HG02759 (cell line): Measurements from ENCODE around the gene ANGPTL2.

Source experiments
- ATAC-seq: cut with Tn5 transposase; IDR thresholded peaks from one replicate; pipeline ENCODE4 v1.9.1; 2021; ENCODE audit warnings: mild to moderate bottlenecking, moderate library complexity; ENCODE audit not compliant: unreplicated experiment

The ANGPTL2 gene

DNA sequence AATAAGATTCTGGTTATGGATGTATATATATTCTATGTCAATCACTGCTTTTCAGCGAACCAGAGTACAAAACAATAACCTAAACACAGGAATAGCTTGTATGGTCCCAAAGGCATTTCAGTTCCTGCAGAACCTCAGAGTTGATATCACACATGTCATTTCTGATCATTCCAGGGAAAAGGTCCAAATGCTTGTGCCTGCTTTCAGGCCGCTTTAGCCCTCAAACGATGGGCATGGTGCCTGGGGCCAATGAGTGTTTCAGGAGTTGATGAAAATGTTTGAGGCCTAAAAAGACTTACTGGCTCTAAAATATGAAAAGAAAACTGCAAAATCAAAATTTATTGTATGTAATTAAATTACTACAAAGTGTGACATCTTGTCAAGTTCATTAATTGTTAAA lies 22.8 kb downstream of the ANGPTL2 start:
- no peak for ATAC-seq

- ATAC-seq: no peak
Measured at GRCh38 chr9:127098916-127099553, 23.4 kb downstream of the ANGPTL2 start.

DNA sequence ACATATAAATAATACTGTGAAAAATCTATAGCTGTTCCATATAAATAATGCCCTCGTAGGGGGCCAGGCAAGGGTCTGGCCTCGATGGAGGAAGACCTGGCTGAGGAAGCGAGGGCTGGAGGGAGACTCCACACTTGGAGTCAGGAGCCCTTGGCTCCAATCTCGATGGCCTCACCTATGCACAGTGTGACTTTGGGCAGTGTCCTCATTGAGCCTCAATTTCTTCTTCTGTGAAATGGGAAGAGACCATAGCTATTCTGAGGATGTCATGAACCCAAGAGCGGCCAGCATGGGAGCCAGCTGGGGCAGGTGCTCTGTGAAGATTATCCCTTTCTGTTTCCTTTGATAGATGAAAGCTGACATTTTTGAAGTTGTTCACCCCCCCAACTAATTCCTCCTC lies 24.8 kb downstream of the ANGPTL2 start:
- no peak for ATAC-seq

DNA sequence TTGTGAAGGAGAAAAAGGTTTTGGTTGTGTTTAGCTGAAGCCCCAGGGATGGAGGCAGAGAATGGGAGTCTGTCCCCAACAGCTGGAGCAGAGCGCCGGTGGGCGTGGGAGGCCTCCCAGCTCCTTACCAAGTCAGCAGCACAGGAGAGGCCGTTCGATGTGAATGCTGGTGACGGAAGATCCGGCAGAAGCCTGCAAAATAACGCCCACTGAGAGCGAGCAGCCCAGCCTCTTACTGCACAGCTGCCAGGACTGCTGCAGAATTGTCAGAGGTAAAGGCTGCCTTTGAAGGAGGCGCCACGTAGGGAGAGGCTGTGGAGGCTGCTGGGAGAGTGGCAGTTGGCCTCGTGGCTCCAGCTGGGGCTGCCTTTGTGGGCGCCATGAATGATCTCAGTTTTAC lies 26.2 kb downstream of the ANGPTL2 start:
- no peak for ATAC-seq

DNA sequence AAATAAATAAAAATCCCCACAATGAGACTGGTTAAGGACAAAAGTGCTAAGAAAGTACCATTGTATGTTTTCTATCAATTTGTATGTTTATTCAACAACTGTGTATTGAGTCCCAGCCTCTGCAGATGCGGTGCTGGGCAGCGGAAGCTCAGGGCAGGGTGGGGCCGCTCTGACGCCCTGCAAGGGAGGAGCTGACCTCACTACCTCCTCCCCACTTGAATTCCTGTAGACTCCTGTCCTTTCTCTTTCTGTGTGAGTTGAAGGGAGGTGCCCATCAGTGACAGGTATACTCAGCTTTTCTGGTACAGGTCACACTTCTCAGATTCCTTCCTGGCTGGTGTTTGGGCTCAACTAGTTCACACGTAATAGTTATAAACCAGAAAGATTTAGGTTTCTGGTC lies 27.0 kb downstream of the ANGPTL2 start:
- ATAC-seq: no peak

- ATAC-seq: no peak
Measured at GRCh38 chr9:127093319-127094020, 29.0 kb downstream of the ANGPTL2 start.

- no peak for ATAC-seq
Measured at GRCh38 chr9:127092041-127092608, 30.3 kb downstream of the ANGPTL2 start.

GRCh38 chr9:127091526-127091925 lies 30.9 kb downstream of the ANGPTL2 start:
- no peak for ATAC-seq

- ATAC-seq: no peak
Measured at GRCh38 chr9:127090341-127090985, 32.0 kb downstream of the ANGPTL2 start.

GRCh38 chr9:127089631-127090081 lies 32.8 kb downstream of the ANGPTL2 start:
- no peak for ATAC-seq

GRCh38 chr9:127088724-127089615 lies 33.5 kb downstream of the ANGPTL2 start:
- ATAC-seq: no peak

DNA sequence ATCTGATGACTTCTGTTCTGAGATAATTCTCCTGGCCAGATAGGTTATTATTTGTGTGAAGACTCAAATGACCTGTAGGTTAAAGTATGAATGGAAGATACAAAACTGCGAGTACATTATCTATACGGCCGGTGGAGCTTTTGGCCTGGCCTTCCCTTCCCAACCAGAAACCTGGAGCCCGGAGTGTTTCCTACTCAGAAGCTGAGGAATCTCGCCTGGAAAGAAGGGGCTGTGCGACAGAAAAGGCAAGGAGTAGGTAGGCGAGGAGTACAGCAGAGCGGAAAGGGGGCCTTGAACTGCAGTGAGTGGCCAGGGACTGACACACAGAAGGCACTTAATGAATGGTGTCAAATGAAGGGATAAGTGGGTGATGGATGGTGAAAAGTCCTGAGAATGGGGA lies 34.6 kb downstream of the ANGPTL2 start:
- ATAC-seq: no peak

DNA sequence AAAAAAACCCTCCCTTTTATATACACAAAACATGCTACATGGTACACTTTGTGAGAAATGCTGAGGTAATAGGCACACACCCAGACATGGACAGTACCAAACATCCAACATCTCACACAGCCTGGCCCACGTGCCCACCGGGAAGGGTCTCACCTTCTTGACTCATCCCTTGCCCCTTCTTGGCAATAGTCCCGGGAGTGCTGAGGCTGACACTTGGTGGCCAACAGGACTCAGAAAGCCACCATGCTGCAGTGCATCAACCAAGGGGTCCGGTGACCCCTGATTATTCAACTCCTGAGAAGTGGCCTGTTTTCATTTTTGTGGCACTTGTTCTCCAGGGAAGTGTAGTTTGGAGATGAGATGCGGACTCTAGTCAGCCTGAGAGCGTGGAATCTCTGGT lies 35.0 kb downstream of the ANGPTL2 start:
- ATAC-seq: no peak

DNA sequence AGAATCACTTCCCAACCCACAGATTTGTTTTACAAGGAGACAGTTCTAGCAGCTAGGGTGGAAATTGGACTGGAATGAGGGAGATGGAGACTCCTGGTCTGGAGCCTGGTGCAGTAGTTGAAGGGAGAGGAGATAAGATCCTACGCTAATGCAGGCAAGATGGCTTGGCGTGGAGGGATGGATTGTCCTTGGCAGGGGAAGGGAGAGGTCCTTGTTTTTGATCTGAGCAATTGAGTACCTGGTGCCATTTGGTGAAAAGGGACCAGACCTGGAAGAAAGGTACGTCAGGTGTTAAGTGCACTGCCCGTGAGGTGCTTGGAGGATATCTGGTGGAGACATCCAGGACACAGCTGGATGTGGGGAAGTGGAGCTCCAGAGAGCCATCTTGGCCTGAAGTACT lies 35.7 kb downstream of the ANGPTL2 start:
- no peak for ATAC-seq

DNA sequence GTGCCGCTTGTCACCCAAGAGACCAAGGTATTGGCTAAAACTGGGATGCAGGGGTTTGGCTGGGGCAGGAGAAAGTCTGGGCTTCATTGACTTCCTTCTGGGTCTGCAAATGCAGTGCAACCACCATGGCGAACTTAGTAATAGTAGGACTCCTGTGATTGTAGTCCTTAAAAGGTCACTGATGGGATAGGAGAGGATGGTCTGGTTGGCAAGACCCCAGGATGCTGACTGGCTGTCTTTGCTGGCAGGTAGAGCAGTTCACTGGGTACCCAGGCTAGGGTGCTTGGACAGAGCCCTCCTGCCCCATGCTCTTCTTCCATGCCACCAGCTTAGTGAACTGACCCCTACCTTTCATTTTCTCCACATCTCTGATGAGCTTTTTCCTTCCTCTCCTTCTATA lies 37.2 kb downstream of the ANGPTL2 start:
- no peak for ATAC-seq

- no peak for ATAC-seq
Measured at GRCh38 chr9:127084076-127085039, 38.1 kb downstream of the ANGPTL2 start.

DNA sequence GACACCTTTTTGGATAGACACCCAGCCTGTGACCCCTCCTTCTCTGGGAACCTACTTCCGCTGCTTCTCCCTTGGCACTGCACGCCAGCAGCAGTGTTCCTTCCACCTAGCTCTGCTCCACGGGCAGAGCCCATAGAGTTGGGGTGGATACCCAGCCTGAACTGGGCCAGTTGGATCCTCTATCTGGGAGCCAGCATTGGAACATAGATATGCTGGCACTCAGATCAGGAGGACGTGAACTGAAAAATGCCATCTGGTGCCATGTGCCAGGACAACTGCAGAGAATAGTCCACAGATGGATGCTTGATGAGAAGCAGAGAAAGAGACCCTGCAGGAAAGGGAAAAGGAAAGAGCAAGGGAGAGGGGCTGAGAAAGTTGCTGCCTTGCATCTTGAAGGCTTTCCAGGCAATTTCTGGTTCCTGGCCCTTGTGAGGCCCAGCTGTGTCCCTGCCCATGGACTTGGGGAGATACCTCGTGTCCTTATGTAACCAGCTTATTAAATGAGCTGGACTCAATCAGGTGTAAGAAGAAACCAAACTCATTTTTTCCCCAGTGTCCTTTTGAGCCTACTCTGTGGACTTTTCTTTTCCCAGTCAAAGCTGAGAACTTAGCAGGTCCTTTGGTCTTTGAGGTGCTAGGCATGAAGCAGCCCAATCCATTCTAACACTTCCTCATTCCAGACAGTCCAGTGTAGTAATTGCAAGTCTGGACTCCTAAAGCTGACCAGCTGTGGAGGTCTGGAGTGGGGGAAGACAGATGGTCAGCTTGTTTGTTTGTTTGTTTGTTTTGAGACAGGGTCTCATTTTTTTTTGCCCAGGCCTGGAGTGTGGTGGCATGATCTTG lies 39.1 kb downstream of the ANGPTL2 start:
- no peak for ATAC-seq

DNA sequence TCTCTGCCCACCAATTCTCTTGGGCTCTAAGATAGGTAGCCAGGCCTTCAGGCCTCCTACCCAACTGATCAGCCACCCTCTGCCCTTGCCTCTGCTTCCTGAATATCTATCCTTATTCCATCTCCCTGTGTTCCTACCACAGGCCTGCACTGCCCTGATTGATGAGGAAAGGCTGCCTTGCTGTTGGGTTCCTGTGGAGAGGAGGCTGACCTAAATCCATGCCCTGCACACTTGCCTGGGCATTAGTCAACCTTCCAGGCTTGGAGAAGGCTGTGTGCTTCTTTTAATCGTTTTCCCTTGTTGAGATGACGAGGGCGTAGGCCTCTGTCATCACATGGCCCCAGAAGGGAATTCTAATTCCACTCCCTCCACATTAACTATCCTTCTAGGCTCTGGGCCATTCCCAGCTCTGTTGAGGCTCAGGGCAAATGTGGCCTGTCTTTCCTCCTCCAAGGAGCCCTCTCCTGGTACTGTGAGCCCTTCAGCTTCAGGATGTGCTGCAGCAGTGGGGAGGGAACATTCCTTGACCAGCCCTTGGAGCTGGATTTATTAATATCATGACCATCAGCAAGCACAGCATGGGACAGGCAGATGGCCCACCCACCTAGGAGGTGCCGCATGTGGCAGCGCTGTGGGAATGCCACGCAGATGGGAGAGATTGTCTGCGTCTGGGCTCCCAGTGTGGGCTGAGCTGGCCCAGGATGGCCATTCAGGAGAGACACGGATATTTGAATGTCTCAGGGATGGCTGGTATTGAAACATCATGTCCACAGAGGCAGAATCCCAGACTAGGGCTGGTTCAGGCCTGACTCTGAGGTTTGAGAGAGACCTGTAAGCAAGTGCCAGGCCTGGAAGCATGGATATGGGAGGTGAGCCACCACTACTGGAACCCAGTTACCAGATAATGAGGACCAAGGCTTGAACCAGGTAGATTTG lies 40.9 kb downstream of the ANGPTL2 start:
- ATAC-seq: no peak
